Umbilical cord (tissue), 2 donors: ENCODE results near the gene TMEM108. TPM values are rescaled to one million over a fixed set of nuclear protein-coding genes. Genes with fewer than 3 reads are reported as not detected.

Experiments
- DNase-seq: peaks from one replicate; pipeline ENCODE4 v3.0.0-alpha.2; 2015; ENCODE audit warnings: low spot score
- total RNA-seq: library from RNA; depleted of rRNA; stranded (reverse); fragments of >200 nt; gene quantifications from one replicate; pipeline ENCODE4 v1.2.3, GENCODE V29; 2014; ENCODE audit warnings: low replicate concordance; ENCODE audit not compliant: insufficient read depth

TMEM108 gene
- total RNA-seq, 1 donor from 2014 or later: 6.0 TPM

DNA sequence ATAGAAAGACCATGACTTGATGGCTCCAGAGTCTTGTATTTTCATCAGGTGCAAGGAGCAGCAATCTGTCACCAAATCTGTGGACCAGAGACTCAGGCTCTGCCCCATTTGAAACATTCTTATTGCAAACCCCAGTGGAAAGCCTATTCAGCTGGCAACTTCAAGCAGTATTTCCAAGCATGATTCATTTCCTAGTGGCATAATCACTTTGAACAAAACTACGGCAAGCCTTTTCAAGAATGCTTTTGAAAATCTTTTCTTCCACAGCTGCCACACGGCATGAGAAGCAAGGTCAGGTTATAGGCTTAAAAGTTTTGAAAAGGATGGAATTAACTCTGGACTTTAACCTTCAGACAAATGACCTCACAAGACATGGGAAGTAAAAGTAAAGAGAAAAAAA lies 239.6 kb downstream of the TMEM108 start:
- DNase-seq: no peak

DNA sequence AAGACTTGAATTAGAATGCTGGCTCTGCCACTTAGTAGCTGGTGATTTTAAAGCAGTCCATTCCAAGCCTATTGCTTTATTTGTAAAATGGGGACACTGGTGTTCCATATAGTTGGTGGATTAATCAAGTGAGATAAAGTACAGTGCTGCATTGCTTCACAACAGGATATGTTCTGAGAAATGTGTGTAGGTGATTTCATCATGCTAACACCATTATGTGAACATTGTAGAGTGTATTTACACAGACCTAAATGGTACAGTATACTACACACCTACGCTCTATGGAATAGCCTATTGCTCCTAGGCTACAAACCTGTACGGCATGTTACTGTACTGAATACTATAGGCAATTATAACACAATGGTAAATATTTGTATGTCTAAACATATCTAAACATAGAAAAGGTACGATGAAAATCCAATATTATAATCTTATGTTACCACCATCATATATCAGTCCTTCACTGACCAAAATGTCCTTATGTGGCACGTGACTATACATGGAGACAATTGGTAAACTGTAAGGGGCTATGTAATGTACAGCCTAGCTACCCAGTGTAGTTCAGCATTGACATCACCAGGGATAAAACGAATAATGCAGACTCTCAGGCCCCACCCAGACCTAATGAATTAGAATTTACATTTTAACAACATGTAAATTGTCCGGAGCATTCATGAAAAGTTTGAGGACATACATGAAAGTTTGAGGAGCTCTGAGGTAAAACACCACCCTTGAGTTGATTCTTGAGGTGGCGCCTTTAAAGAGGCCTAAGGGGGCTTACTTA lies 240.3 kb downstream of the TMEM108 start:
- no peak for DNase-seq

DNA sequence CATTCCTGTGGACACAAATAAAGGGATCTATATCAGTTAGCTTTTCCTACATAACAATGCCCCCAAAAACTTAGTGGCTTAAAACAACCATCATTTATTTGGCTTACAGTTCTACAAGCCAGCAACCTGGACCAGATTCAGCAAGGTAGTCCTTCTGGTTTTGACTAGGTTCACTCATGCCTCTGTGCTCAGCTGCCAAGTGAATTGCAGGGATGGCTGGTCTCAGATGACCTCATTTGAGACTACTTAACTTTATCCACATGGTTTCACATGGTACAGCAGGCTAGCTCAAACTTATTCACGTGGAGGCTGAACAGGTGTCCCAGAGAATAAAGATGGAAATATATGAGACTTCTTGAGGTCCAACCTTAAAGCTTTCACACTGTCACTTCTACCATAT lies 242.4 kb downstream of the TMEM108 start:
- DNase-seq: no peak

DNA sequence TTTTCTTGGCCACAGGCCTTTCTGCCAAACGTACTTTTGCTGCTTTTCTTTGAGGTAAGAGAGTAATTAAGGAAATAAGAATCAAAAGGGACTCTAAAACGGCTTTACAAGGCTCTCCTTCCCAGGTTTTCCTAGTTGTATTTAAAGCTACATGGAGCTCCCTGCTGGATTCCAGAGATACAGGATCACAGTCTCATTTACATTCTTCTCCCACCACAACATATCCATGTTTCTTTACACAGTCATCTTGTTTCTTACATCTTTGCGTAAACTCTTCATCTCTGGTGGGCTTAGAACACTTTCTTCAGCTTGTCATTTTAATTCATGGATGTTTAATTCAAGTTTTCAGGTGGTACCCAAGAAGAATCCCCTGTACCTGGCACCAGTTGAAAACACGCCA lies 244.0 kb downstream of the TMEM108 start:
- no peak for DNase-seq

DNA sequence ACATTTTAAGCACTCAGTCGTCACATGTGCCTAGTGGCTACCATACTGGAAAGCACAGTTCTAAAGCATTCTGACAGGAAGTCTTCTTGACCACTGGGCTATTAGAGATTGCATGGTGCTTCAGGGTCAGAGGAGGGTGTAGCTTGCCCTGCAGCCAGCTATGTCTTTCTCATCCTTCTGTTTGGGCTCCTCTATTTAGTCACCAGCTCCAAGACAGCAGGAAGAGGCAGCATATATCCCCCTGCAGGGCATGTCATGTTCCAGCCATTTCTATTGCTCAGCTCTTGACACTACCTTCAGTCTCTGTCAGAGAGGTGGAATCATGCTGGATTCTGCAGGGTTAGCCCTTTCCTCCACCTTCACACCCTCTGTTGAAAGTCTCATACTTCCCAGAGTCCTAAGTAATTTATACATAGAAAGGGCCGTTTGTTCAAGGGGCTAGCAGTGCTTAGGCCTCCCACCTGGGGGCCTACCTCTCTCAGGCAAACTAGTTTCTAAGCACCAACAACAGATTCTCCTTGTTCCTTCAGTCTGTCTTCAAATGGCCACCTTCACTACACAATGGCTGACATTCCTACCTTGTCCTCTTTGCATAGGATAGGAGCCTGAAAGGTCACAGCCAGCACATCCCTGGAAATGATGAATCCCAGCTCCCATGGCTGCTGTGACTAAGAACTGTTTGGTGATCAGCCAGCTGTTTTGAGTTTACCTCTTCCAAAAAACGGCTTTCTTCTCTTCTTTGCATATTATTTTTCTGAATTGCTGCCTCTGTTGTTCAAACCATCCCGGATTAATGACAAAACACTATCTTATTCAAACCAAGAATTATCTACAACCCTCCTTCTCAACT lies 246.0 kb downstream of the TMEM108 start:
- no peak for DNase-seq

DNA sequence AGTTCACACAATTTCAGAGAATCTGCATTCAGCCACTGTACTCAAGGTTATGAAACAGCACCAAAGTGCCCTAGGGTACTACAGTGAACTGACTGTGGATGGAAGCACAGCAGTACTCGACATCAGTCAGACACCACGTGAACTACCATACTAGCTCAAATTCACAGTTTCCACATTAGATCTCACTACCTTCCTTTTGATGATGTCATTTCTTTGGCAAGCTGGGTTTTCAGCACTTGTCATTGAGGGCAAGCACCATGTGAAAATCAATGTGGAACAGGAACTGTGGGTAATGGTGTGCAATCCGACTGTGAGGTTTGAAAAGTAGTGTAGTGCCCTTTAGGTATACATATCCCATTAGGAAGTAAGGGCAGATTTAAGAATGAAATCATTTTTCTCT lies 251.1 kb downstream of the TMEM108 start:
- DNase-seq: no peak

DNA sequence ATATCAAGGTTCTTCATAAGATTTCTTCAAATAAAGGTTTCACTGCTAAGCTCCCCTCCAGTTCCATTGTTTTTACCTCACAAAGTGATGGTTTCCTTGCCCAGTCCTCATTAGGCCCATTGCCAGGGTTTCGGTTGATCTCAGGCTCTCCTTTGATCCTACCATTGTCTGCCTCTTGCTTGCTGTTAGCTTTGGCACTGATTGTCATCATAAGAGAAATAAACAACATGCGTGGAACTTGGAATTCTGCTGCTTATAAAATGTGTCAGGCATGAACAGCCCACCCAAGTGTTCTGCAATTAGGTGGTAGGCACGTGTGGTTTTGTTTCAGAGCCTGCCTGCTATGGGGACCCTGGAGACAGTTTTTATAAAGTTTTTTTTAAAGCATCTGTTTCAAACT lies 254.1 kb downstream of the TMEM108 start:
- DNase-seq: no peak

DNA sequence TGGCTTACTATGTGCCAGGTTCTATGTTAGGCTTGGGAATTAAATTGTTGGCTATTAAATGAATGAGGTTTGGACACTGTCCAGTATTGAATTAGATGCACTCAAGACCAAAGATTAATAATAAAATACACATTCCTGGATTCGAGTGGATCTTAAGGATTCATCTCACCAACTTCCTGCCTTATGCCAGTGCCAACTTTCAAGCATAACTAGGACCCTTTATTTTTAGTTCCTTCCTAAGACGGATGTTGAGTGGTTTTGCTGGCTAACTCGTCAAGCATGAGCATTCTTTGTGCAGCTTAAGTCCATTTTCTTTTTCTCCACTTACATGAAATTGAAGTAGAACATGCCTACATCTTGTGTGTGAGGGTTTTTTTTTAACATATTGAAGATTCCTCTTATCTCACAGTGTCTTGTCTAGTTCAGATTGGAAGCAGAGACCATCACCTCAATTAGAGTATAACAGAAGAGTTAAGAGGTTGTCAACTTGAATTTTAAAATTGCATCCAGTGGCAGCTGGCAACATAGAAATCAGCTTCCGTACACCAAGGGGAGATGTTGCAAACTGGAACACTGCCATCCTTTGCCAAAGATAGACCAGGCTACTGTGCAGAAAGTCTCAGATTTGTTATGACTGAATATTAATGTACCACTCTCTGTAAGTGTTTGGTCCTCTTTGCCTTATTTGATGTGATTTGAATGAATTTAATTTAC lies 255.4 kb downstream of the TMEM108 start:
- DNase-seq: no peak

DNA sequence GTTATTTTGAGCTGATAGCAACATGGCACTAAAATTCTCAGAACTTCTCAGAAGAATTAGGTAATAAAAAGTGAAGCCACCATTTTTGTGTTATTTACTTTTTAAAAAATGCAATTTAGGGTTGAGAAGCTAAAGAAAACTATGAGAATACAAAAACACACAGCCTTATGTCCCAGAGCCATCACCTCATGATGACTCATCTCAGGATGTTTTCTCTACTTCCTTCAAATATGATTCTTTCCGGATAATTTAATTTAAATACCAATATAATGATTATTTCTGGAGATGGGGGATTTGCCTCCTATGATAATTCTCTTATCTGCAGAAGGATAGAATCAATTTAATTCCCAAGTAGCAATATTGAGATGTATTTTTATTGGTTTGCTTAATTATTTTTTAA lies 256.1 kb downstream of the TMEM108 start:
- DNase-seq: no peak

DNA sequence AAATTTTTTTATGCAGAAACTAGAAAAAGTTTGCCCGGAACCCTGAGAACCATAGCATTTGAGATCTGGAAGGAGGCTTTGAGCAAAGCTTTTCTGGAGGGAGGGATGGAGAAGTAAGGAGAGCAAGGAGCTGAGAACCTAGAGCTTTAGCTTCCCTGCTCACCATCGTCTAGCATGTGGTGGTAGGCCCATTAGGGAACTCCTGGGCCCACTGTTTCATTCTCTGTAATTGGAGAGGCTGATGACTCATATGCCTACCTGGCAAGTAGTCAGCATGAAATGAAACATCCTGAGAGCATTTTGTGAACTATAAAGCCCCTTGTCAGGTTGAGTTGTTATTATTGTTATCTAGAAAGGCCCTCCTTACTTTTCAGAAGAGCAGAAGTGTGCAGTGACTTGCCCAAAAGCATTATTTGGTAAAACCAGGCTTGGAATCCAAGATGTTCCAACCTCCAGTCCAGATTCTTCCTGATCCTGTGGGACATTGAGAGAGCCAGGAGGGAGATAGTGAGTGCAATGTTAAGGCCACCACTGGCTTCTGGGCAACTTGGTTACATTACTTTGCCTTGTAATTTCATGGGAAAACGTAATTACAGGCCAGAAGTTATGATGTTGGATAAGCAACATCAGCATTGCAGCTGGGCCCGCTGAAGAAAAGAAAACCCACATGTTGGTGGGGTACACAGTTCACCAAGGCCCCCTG lies 257.2 kb downstream of the TMEM108 start:
- DNase-seq: no peak

DNA sequence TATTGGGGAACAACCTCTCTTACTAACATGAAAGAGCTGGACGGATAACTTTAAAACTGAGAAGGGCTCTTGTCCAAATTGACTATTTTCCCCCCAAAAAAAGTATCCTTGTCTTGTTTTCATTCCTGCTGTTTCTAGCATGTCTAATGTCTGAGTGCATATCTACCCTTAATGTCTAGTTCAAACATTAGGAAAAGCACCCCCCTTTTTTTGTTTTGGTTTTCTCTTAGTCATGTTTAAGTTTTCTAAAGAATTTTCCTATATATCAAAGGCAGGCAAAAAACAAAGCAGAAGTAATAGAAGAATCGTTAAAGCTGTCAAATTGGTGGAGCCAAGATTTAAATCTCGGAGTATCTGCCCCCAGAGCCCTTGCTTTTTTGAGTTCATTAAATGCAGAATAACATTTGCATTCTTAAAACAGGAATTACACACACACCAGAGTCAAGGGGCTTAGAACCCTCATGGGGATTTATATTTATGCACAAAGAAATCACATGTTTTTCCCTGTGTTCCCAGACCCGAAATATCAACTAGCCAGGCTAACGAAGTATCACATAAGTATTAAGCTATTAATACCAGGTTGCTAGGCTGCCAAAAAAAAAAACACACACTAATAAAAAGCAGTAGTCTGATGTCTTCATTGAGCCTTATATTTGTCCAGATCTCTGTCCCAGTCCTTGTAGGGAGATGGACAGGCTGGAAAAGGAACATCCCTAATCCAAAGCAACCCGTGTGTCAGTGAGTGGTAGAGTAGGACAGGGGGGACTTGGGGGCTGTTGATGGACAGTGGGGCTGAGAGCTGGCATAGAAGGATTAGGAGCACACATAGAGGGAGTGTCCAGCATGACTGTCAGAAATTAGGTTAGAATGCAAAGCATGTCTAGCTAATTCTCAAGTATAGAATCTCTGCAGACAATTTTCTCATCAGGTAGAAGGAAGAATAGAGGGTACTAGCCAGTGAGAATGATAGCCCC lies 258.0 kb downstream of the TMEM108 start:
- DNase-seq: no peak

DNA sequence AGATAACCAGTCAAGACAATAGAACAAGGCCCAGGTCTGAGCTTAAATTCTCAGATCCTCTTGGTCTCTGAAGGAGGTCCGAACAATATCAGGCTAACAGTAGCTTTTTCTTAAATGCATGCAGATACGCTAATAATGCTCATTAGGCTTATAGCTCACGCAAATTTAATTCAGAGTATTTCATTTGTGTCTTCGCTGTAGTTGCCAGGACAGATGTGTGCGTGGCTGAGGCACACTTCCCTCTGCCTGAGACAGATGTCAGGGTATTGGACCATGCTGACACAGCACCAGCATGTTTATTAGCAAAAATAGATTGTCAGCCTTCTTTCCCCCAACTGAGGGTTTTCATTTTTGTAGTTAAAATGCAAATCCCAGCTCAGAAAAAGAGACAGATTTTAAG lies 258.8 kb downstream of the TMEM108 start:
- DNase-seq: no peak

DNA sequence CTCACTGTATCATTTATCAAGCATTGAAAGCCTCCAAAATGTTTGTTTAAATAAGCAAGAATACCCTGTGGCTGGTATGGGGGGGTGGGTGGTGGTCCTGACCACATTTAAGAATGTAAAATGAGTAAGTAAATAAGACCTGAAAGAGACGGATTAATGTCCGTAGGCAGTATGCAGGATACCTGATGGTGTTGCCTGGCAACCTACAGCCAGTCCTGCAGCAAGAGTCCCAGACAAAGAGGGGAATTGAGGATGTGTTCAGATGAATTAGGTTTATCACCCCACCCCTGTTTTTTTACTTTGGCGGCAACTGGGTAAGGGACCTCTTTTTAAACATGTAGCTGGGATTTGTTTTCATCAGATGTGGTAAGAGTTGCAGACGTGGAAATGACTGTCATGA lies 261.9 kb downstream of the TMEM108 start:
- no peak for DNase-seq

DNA sequence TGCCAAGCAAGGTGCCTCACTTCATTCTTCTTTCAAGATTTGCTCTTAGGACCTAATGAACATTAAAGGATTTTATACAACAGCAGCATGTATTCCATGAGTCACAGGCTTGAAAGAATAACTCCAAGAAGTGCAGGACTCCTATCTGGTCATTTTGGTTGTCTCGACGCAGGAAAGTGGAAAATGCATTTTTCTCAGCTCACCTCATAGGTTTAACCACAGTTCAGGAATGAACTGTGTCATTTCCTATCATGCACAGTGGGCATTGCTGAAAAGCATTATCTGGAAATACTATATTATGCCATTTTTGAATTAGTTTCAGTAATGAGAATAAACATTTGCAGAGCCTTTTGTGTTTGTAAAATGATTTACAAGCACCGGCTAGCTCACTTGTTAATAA lies 263.0 kb downstream of the TMEM108 start:
- peak; percentile 36 for DNase-seq

DNA sequence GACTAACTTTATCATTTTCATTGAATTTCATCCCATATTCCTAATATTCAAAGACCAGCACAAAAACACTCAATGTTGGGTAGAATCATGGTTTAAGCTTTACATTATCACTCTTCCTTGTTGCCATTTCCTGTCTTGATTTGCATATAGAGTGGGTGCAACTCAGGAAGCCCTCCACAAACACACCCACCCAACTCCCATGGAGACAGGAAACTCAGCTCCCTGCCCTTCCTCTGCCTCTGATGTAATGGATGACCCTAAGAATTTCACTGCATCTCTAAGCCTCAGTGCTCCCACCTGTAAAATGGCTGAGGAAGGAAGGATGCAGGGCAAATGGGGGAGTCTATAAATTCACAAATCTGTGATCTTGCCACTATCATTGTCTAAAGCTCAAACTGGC lies 263.5 kb downstream of the TMEM108 start:
- DNase-seq: no peak

DNA sequence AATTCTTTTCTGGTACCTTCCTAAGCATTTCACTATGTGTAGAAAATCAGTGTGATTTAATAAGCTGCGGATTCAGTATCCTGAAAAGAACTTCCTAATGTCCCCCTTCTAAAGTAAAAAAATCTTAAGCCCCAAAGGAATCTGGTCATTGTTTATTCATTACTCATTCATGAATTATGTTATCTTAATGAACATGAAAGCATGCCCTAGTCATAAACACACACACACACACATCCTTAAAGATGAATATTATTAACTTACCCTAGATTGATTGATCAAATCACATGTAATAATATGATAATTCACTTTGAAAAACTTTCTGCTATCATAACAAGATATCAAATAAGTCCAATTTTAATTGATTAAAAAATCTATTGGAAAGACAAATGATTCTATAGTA lies 265.2 kb downstream of the TMEM108 start:
- no peak for DNase-seq

DNA sequence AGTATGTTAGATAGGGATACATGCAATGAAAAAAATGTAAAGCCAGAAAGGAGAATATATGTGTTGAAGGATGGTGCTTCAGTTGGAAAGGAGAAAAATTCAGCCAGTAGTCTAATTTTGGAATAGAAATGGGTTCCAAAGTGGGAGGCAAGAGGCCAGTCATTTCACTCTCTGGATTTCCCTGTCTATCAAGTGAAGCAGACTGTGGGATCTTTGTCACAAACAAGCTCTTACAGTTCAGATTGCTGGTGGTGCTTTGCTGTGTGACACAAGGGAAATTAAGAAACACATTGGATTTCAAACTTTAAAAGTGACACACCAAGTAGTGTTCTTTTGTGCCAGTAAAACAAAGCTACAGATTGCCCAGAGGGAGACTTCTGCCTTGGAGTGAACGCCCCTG lies 279.7 kb downstream of the TMEM108 start:
- DNase-seq: no peak

DNA sequence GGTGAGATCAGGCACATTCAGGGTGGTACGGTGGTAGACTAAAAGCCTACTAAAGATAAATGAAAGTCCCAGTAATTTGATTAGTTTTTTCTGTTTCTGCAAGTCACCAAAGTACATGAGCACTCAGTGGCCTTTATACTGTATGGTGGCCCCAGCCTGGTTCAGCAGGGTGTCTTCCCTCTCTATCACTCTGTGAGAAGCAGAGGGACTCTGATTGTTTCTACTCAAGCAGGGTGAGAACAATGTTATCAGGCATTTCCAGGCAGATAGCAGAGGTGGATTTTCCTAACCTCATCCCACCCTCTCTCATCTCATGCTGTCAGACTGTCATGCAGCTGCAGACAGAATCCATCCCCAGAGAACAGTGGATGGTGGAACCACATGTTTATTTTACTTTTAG lies 290.2 kb downstream of the TMEM108 start:
- DNase-seq: no peak

DNA sequence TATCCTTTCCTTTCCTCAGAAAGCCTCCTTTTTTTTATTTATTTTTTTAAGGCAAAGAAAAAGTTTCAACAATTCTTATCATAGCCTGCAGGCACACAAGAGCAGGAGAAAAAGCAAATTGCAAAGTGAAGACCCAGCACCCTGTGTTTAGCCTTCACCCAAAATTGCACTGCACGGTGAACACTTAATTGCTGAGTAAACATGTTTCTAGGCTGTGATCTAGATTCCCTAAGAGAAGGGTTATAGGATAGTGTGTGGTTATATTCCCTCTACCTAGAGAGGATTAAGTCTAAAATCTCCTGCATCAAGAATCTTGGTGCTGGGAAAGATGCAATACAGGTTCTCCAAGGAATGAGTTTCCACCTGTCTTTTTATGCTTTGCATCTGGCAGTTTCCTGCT lies 291.4 kb downstream of the TMEM108 start:
- no peak for DNase-seq

DNA sequence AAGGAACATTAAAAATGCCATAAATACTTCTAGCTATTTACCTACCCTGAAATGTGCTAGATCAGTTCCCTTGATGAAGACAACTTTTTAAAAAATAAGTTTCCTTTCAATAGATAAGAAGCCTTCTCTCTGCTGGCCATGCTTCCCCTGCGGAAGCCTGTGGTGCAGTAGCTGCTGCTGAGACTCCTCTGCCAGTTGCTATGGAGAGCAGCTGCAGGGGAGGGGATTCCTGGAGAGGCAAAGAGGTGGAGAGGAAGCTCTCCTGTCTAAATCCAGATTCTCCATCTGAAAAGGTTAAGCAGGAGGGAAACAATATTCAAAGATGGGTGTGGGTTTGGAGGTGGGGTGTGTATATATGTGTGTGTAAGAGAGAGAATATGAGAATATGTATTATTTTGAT lies 291.9 kb downstream of the TMEM108 start:
- peak; percentile 12 for DNase-seq

DNA sequence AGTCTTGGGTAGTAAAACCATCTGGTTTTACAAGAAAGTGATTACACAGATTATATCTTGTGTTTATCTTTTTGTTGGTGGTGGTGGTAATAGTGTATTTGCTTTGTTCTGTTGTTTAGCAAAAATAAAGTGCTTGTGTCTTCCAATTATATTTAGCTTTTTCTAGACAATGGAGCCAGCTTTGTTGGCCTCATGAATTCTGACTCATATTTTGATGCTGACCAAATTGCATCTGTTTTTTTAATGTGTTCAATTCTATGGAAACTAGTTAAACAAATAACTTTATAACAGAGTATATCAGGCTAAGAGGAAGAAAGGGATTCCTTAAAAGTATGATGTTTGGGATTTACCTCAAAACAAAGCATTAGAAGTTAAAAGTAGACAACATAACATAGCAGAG lies 292.3 kb downstream of the TMEM108 start:
- DNase-seq: no peak
